K562 (cell line): ENCODE measurements around the gene PLEKHH2. TPM values are rescaled to one million over a fixed set of nuclear protein-coding genes. Genes with fewer than 3 reads are reported as not detected.
A peak's percentile ranks its signal among the peaks of the same experiment; 100 is the strongest.

Source experiments
- ERF ChIP-seq: fragments of 450-650 bp; formaldehyde crosslinking; IDR thresholded peaks from 2 replicates; pipeline ENCODE4 v1.4.0; 2020; ENCODE audit warnings: mild to moderate bottlenecking, mixed read lengths
- HMG20B ChIP-seq: fragments of 250-450 bp; sonication (Bioruptor Pico); IDR thresholded peaks from 2 replicates; pipeline ENCODE4 v1.5.0; 2021; ENCODE audit warnings: mild to moderate bottlenecking
- MAFG ChIP-seq: fragments of 450-650 bp; conservative IDR thresholded peaks from 2 replicates; pipeline ENCODE4 v1.6.1; 2016; ENCODE audit warnings: missing genetic modification characterization, missing compliant biosample characterization
- NFXL1 ChIP-seq: fragments of 450-650 bp; formaldehyde crosslinking; IDR thresholded peaks from 2 replicates; pipeline ENCODE4 v1.4.0; 2021; ENCODE audit warnings: mild to moderate bottlenecking
- NONO ChIP-seq, 2 experiments: fragments of 200-400 bp in 1 of 2; fragments of 450-650 bp in 1 of 2; formaldehyde crosslinking in 1 of 2; IDR thresholded peaks; 2 replicates each; pipeline ENCODE4 v1.6.1; 2017; ENCODE audit warnings: low read depth in 2 of 2, mild to moderate bottlenecking in 2 of 2, moderate library complexity in 2 of 2, low read length in 1 of 2
- NR2C1 ChIP-seq, 2 experiments: fragments of 450-650 bp; IDR thresholded peaks; 2 replicates each; pipeline ENCODE4 v1.6.1; 2017; ENCODE audit warnings: mild to moderate bottlenecking in 2 of 2, antibody characterized with exemption in 1 of 2, inconsistent platforms in 1 of 2, missing compliant biosample characterization in 1 of 2, missing genetic modification characterization in 1 of 2
- PML ChIP-seq: IDR thresholded peaks from 2 replicates; pipeline ENCODE4 v1.6.1; 2012; ENCODE audit warnings: low read length, inconsistent platforms
- SMARCA4 ChIP-seq: fragments of 450-650 bp; IDR thresholded peaks from 2 replicates; pipeline ENCODE4 v1.6.1; 2016
- ZFP30 ChIP-seq: fragments of 250-450 bp; sonication (Bioruptor Pico); IDR thresholded peaks from 2 replicates; pipeline ENCODE4 v1.8.0; 2022; ENCODE audit warnings: moderate library complexity, mild to moderate bottlenecking, inconsistent platforms, borderline replicate concordance
- ZNF217 ChIP-seq: sonication (generic); formaldehyde crosslinking; IDR thresholded peaks from 2 replicates; pipeline ENCODE4 v1.8.0; 2022; ENCODE audit warnings: mild to moderate bottlenecking, missing genetic modification reagents
- polyA plus RNA-seq, 8 experiments: library from polyadenylated mRNA; depleted of rRNA in 4 of 8; stranded (reverse) in 5 of 8; unstranded in 3 of 8; fragments of >200 nt; fragmentation: Nextera tagmentation in 2 of 8; fragmentation: Illumina TruSeq in 1 of 8; extraction: Ambion mirVana in 2 of 8; extraction: Trizol in 1 of 8; gene quantifications; 2 replicates each; pipeline versions ENCODE4 v1.2.1 to v1.2.3, GENCODE V29; 2011 to 2014; ENCODE audit warnings: inconsistent platforms in 1 of 8, missing spikeins in 1 of 8
- total RNA-seq, 7 experiments: library from RNA; depleted of rRNA in 6 of 7; stranded (reverse); fragments of >200 nt in 6 of 7; fragmentation: Illumina TruSeq in 2 of 7; extraction: Trizol in 2 of 7; gene quantifications; 2 replicates each; pipeline versions ENCODE4 v1.2.1 to v1.2.3, GENCODE V29; 2011 to 2021; ENCODE audit warnings: low replicate concordance in 1 of 7
- TF ChIP-seq, protein P1 (sequence below), 2 experiments: IDR thresholded peaks in 1 of 2; conservative IDR thresholded peaks in 1 of 2; 2 replicates each; pipeline ENCODE4 v1.6.1; 2016; ENCODE audit warnings: low read depth in 2 of 2, mild to moderate bottlenecking in 1 of 2, missing compliant biosample characterization in 1 of 2, missing genetic modification characterization in 1 of 2, moderate library complexity in 1 of 2
- TF ChIP-seq, protein P2 (sequence below): fragments of 450-650 bp; IDR thresholded peaks from 2 replicates; pipeline ENCODE4 v1.6.1; 2017; ENCODE audit warnings: antibody characterized with exemption
- TF ChIP-seq, protein P3 (sequence below): fragments of 250-450 bp; sonication (Bioruptor Pico); IDR thresholded peaks from 2 replicates; pipeline ENCODE4 v1.4.0; 2020; ENCODE audit warnings: mild to moderate bottlenecking, moderate library complexity, borderline replicate concordance
- TF ChIP-seq, protein P4 (sequence below): sonication (generic); formaldehyde crosslinking; IDR thresholded peaks from 2 replicates; pipeline ENCODE4 v1.8.1; 2023; ENCODE audit warnings: missing genetic modification reagents, mild to moderate bottlenecking, borderline replicate concordance

Gene PLEKHH2
- total and polyA plus RNA-seq, 9 of the 15 experiments (the other 6 are each of a cell fraction or from before 2014, with no cell fraction given) = 0.77 to 13.5 (median 2.7) TPM

DNA sequence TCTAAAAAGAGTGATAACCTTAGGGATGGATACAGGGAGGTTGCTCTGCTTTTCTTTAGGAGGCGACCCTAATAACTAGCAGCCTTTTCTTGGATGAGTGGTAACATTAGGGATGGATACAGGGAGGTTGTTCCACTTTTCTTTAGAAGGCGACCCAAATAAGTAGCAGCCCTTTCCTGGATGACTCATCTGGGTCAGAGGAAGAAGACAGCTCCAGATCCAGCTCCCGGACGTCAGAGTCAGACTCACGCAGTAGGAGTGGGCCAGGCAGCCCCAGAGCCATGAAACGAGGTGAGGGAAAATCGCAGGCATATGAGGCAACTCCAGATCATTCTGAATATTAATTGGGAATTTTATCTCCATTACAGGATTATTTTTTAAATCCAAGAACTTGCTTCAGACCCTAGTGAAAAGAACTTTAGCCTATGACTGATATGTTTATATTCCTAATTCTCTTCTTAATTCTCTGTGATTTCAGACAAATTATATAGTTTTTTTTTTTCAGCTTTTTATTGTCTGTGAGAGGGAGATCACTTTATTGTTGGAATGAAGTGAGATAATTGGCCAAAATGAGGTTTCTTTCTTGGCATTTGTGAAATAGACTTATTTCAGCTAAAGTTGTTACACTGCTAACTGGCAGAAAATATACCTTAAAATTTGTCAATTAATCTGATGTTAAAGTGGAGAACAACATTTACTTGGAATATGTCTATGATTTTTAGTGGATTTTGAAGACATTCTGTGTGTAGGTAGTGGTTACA, 70.4 kb downstream of the PLEKHH2 start (continued):
- TF ChIP-seq, protein P1, sequence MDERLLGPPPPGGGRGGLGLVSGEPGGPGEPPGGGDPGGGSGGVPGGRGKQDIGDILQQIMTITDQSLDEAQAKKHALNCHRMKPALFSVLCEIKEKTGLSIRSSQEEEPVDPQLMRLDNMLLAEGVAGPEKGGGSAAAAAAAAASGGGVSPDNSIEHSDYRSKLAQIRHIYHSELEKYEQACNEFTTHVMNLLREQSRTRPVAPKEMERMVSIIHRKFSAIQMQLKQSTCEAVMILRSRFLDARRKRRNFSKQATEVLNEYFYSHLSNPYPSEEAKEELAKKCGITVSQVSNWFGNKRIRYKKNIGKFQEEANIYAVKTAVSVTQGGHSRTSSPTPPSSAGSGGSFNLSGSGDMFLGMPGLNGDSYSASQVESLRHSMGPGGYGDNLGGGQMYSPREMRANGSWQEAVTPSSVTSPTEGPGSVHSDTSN (CRISPR knock-in tag; IDR thresholded peaks at IDR 0.05; ENCODE audit: low read depth) = no peak
- TF ChIP-seq, protein P1 (tag; conservative IDR thresholded peaks at IDR 0.05; ENCODE audit: low read depth) = no peak
- TF ChIP-seq, protein P2, sequence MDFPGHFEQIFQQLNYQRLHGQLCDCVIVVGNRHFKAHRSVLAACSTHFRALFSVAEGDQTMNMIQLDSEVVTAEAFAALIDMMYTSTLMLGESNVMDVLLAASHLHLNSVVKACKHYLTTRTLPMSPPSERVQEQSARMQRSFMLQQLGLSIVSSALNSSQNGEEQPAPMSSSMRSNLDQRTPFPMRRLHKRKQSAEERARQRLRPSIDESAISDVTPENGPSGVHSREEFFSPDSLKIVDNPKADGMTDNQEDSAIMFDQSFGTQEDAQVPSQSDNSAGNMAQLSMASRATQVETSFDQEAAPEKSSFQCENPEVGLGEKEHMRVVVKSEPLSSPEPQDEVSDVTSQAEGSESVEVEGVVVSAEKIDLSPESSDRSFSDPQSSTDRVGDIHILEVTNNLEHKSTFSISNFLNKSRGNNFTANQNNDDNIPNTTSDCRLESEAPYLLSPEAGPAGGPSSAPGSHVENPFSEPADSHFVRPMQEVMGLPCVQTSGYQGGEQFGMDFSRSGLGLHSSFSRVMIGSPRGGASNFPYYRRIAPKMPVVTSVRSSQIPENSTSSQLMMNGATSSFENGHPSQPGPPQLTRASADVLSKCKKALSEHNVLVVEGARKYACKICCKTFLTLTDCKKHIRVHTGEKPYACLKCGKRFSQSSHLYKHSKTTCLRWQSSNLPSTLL = no peak
- no peak for TF ChIP-seq HMG20B (CRISPR knock-in tag)
- no peak for TF ChIP-seq NONO (IDR thresholded peaks at IDR 0.05; ENCODE audit: low read depth in 2 of 2, low read length in 1 of 2)
- TF ChIP-seq NFXL1 (CRISPR knock-in tag) = no peak
- no peak for TF ChIP-seq MAFG (tag)
- TF ChIP-seq, protein P3, sequence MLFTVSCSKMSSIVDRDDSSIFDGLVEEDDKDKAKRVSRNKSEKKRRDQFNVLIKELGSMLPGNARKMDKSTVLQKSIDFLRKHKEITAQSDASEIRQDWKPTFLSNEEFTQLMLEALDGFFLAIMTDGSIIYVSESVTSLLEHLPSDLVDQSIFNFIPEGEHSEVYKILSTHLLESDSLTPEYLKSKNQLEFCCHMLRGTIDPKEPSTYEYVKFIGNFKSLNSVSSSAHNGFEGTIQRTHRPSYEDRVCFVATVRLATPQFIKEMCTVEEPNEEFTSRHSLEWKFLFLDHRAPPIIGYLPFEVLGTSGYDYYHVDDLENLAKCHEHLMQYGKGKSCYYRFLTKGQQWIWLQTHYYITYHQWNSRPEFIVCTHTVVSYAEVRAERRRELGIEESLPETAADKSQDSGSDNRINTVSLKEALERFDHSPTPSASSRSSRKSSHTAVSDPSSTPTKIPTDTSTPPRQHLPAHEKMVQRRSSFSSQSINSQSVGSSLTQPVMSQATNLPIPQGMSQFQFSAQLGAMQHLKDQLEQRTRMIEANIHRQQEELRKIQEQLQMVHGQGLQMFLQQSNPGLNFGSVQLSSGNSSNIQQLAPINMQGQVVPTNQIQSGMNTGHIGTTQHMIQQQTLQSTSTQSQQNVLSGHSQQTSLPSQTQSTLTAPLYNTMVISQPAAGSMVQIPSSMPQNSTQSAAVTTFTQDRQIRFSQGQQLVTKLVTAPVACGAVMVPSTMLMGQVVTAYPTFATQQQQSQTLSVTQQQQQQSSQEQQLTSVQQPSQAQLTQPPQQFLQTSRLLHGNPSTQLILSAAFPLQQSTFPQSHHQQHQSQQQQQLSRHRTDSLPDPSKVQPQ (CRISPR knock-in tag) = no peak
- TF ChIP-seq ZFP30 (CRISPR knock-in tag) = no peak
- TF ChIP-seq, protein P4, sequence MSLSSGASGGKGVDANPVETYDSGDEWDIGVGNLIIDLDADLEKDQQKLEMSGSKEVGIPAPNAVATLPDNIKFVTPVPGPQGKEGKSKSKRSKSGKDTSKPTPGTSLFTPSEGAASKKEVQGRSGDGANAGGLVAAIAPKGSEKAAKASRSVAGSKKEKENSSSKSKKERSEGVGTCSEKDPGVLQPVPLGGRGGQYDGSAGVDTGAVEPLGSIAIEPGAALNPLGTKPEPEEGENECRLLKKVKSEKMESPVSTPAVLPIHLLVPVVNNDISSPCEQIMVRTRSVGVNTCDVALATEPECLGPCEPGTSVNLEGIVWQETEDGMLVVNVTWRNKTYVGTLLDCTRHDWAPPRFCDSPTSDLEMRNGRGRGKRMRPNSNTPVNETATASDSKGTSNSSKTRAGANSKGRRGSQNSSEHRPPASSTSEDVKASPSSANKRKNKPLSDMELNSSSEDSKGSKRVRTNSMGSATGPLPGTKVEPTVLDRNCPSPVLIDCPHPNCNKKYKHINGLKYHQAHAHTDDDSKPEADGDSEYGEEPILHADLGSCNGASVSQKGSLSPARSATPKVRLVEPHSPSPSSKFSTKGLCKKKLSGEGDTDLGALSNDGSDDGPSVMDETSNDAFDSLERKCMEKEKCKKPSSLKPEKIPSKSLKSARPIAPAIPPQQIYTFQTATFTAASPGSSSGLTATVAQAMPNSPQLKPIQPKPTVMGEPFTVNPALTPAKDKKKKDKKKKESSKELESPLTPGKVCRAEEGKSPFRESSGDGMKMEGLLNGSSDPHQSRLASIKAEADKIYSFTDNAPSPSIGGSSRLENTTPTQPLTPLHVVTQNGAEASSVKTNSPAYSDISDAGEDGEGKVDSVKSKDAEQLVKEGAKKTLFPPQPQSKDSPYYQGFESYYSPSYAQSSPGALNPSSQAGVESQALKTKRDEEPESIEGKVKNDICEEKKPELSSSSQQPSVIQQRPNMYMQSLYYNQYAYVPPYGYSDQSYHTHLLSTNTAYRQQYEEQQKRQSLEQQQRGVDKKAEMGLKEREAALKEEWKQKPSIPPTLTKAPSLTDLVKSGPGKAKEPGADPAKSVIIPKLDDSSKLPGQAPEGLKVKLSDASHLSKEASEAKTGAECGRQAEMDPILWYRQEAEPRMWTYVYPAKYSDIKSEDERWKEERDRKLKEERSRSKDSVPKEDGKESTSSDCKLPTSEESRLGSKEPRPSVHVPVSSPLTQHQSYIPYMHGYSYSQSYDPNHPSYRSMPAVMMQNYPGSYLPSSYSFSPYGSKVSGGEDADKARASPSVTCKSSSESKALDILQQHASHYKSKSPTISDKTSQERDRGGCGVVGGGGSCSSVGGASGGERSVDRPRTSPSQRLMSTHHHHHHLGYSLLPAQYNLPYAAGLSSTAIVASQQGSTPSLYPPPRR = no peak
- TF ChIP-seq ZNF217 (CRISPR knock-in tag) = no peak
- peak; percentile 30; the same call in 1 of the 2 replicates for TF ChIP-seq SMARCA4
- no peak for TF ChIP-seq NR2C1 (IDR thresholded peaks at IDR 0.05)
- no peak for TF ChIP-seq NR2C1 (tag; IDR thresholded peaks at IDR 0.05)
- TF ChIP-seq ERF = no peak
- TF ChIP-seq PML = no peak
